SK-N-SH (cell line): Measurements from ENCODE around the gene ANKRD13B.

Experiments used
- CTCF ChIP-seq: fragments of 200-600 bp; sonication (generic); IDR thresholded peaks from 2 replicates; pipeline ENCODE4 v1.6.1; 2017; ENCODE audit warnings: antibody characterized with exemption, mild to moderate bottlenecking, moderate library complexity
- EP300 ChIP-seq, 2 experiments: IDR thresholded peaks; 2 replicates each; pipeline versions ENCODE4 v1.4.0 to v1.6.1; 2012; ENCODE audit warnings: borderline replicate concordance in 1 of 2, low read depth in 1 of 2, low read length in 1 of 2
- EZH2phosphoT487 ChIP-seq: fragments of 200-600 bp; sonication (generic); IDR thresholded peaks from 2 replicates; pipeline ENCODE4 v1.6.1; 2017; ENCODE audit warnings: low read depth, mixed run types, mild to moderate bottlenecking, antibody characterized with exemption, moderate library complexity, borderline replicate concordance
- FOXM1 ChIP-seq: IDR thresholded peaks from 2 replicates; pipeline ENCODE4 v1.4.0; 2012; ENCODE audit warnings: low read depth, mild to moderate bottlenecking
- RAD21 ChIP-seq: IDR thresholded peaks from 2 replicates; pipeline ENCODE4 v1.6.1; 2012; ENCODE audit warnings: mild to moderate bottlenecking, low read length
- RFX5 ChIP-seq: IDR thresholded peaks from 2 replicates; pipeline ENCODE4 v1.6.1; 2012; ENCODE audit warnings: mild to moderate bottlenecking, improper control_type of control experiment, low read length
- RXRA ChIP-seq: IDR thresholded peaks from 2 replicates; pipeline ENCODE4 v1.4.0; 2012; ENCODE audit warnings: low read depth, mild to moderate bottlenecking, borderline replicate concordance
- USF1 ChIP-seq: IDR thresholded peaks from 2 replicates; pipeline ENCODE4 v1.4.0; 2012; ENCODE audit warnings: low read depth, borderline replicate concordance
- YY1 ChIP-seq: IDR thresholded peaks from 2 replicates; pipeline ENCODE4 v1.4.0; 2012; ENCODE audit warnings: low read depth, mild to moderate bottlenecking

GRCh38 chr17:29571486-29571882 is 21.4 kb upstream of the ANKRD13B start:
- TF ChIP-seq CTCF (no peak), RAD21 (no peak), RFX5 (no peak), EZH2phosphoT487 (no peak), FOXM1 (no peak), YY1 (no peak), RXRA (no peak), EP300 (IDR thresholded peaks at IDR 0.05; ENCODE audit: borderline replicate concordance in 1 of 2, low read depth in 1 of 2, low read length in 1 of 2) (no peak), USF1 (no peak)
